ENCODE measurements around the gene LACTB. TPM values are rescaled to one million over a fixed set of nuclear protein-coding genes. Genes with fewer than 3 reads are reported as not detected.

The LACTB gene
- total RNA-seq, 1 experiment from 2014 or later = 17.2 TPM

GRCh38 chr15:63091679-63092446 lies 29.8 kb upstream of the LACTB start:
- TF ChIP-seq RELA (CRISPR knock-in tag; IDR thresholded peaks at IDR 0.05; ENCODE audit: borderline replicate concordance) (no peak), JAZF1 (CRISPR knock-in tag; IDR thresholded peaks at IDR 0.05) (no peak), ATF2 (CRISPR knock-in tag; IDR thresholded peaks at IDR 0.05; ENCODE audit: borderline replicate concordance, low read depth) (no peak), USF1 (CRISPR knock-in tag; IDR thresholded peaks at IDR 0.05) (no peak), ZNF219 (CRISPR knock-in tag; IDR thresholded peaks at IDR 0.05; ENCODE audit: borderline replicate concordance) (no peak)
- POLR2A ChIA-PET = no interaction called here
- CTCF ChIA-PET = interaction anchor here (1.1 to 3.9 kb wide), 2 partner anchors 9 to 44 kb away, joined by 3 to 61 read pairs; no protein-coding TSS in a partner anchor
- no peaks in the 10 kb centered on the region for H3K27me3 Mint-ChIP-seq (ENCODE audit: low read depth)
- peak overlapping the region; percentile 78; the same call in 1 of the 2 replicates for H3K27ac Mint-ChIP-seq
- DNase-seq (ENCODE audit: low spot score) = no peak
- H3K4me1 Mint-ChIP-seq = peaks cover 48% of the 10 kb centered on the region
- H3K4me3 Mint-ChIP-seq = no peak overlapping the region
- no peaks in the 10 kb centered on the region for H3K9me3 Mint-ChIP-seq
- ATAC-seq = no peak
- no peaks in the 10 kb centered on the region; the same call in 1 of the 2 replicates for H3K36me3 Mint-ChIP-seq

GRCh38 chr15:63093486-63094205 lies 28.0 kb upstream of the LACTB start:
- Mint-ChIP-seq H3K4me1 (peaks cover 34% of the 10 kb centered on the region), H3K36me3 (peaks cover 7% of the 10 kb centered on the region), H3K27ac (no peak overlapping the region), H3K27me3 (ENCODE audit: low read depth) (no peaks in the 10 kb centered on the region), H3K9me3 (peaks cover 8% of the 10 kb centered on the region), H3K4me3 (no peak overlapping the region)
- ATAC-seq (peak; percentile 87), DNase-seq (ENCODE audit: low spot score) (peak; percentile 85)
- CTCF ChIA-PET = interaction anchor here (0.6 to 4.2 kb wide), 11 partner anchors 20 to 351 kb away, joined by 3 to 45 read pairs (median 4); no protein-coding TSS in a partner anchor
- POLR2A ChIA-PET = interaction anchor here (0.5 to 2.3 kb wide), 3 partner anchors 45 to 65 kb away, joined by 8 to 9 read pairs (median 8); no protein-coding TSS in a partner anchor
- no peak for TF ChIP-seq E2F4 (CRISPR knock-in tag; IDR thresholded peaks at IDR 0.05; ENCODE audit: borderline replicate concordance, low read depth)
- TF ChIP-seq, protein P1, sequence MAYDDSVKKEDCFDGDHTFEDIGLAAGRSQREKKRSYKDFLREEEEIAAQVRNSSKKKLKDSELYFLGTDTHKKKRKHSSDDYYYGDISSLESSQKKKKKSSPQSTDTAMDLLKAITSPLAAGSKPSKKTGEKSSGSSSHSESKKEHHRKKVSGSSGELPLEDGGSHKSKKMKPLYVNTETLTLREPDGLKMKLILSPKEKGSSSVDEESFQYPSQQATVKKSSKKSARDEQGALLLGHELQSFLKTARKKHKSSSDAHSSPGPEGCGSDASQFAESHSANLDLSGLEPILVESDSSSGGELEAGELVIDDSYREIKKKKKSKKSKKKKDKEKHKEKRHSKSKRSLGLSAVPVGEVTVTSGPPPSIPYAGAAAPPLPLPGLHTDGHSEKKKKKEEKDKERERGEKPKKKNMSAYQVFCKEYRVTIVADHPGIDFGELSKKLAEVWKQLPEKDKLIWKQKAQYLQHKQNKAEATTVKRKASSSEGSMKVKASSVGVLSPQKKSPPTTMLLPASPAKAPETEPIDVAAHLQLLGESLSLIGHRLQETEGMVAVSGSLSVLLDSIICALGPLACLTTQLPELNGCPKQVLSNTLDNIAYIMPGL (CRISPR knock-in tag; IDR thresholded peaks at IDR 0.05) = 0 out of 2 replicates have a peak, but pooled peaks have one; percentile 30
- TF ChIP-seq GABPB1 (CRISPR knock-in tag; IDR thresholded peaks at IDR 0.05) = peak; percentile 62; the same call in 1 of the 2 replicates
- 0 out of 2 replicates have a peak, but pooled peaks have one; percentile 20 for TF ChIP-seq SMAD3 (CRISPR knock-in tag; IDR thresholded peaks at IDR 0.05; ENCODE audit: borderline replicate concordance)
- no peak for TF ChIP-seq USF1 (CRISPR knock-in tag; IDR thresholded peaks at IDR 0.05)
- peak; percentile 49; the same call in 1 of the 2 replicates for TF ChIP-seq TEAD1 (CRISPR knock-in tag; IDR thresholded peaks at IDR 0.05)
- TF ChIP-seq, protein P2, sequence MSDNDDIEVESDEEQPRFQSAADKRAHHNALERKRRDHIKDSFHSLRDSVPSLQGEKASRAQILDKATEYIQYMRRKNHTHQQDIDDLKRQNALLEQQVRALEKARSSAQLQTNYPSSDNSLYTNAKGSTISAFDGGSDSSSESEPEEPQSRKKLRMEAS (CRISPR knock-in tag; IDR thresholded peaks at IDR 0.05) = 0 out of 2 replicates have a peak, but pooled peaks have one; percentile 38
- peak; percentile 59 for TF ChIP-seq CTCF (IDR thresholded peaks at IDR 0.05)
- TF ChIP-seq ZNF219 (CRISPR knock-in tag; IDR thresholded peaks at IDR 0.05; ENCODE audit: borderline replicate concordance) = no peak
